Stimulated activated CD8-positive, alpha-beta memory T cell treated with anti-CD3 and anti-CD28 coated beads, Interleukin-15, amount 100 ng/mL, for 4 hours (primary cell): ENCODE results near the gene UNC5A.

ENCODE experiments used
- DNase-seq, 2 donors: peaks; one replicate each; pipeline ENCODE4 v3.0.0-alpha.2; 2020; ENCODE audit warnings: low read depth in 2 of 2

The UNC5A gene

GRCh38 chr5:176821441-176821840 is 11.1 kb downstream of the UNC5A start:
- no peak for DNase-seq

- no peak for DNase-seq
Measured at GRCh38 chr5:176822041-176822792, 11.9 kb downstream of the UNC5A start.

- no peak for DNase-seq
Measured at GRCh38 chr5:176822793-176823481, 12.6 kb downstream of the UNC5A start.

GRCh38 chr5:176823869-176824412 is 13.6 kb downstream of the UNC5A start:
- DNase-seq = no peak

- DNase-seq = no peak
Measured at GRCh38 chr5:176824604-176825003, 14.2 kb downstream of the UNC5A start.

- no peak for DNase-seq
Measured at GRCh38 chr5:176825234-176825633, 14.9 kb downstream of the UNC5A start.

GRCh38 chr5:176825957-176826356 is 15.6 kb downstream of the UNC5A start:
- DNase-seq = no peak

GRCh38 chr5:176827736-176828414 is 17.5 kb downstream of the UNC5A start:
- DNase-seq = no peak

- no peak for DNase-seq
Measured at GRCh38 chr5:176829320-176829719, 19.0 kb downstream of the UNC5A start.

GRCh38 chr5:176830422-176830994 is 20.1 kb downstream of the UNC5A start:
- no peak for DNase-seq

- no peak for DNase-seq
Measured at GRCh38 chr5:176830995-176831423, 20.6 kb downstream of the UNC5A start.

GRCh38 chr5:176831425-176831824 is 21.1 kb downstream of the UNC5A start:
- DNase-seq = no peak

- no peak for DNase-seq
Measured at GRCh38 chr5:176832162-176832561, 21.8 kb downstream of the UNC5A start.

- no peak for DNase-seq
Measured at GRCh38 chr5:176833286-176833685, 22.9 kb downstream of the UNC5A start.

GRCh38 chr5:176835918-176836317 is 25.6 kb downstream of the UNC5A start:
- DNase-seq = no peak

- no peak for DNase-seq
Measured at GRCh38 chr5:176836811-176837706, 26.7 kb downstream of the UNC5A start.

- peak; percentile 14 to 19 for DNase-seq
Measured at GRCh38 chr5:176837707-176838115, 27.4 kb downstream of the UNC5A start.

- DNase-seq = no peak
Measured at GRCh38 chr5:176843673-176844072, 33.3 kb downstream of the UNC5A start.

GRCh38 chr5:176844281-176844680 is 33.9 kb downstream of the UNC5A start:
- no peak for DNase-seq

GRCh38 chr5:176844706-176845391 is 34.5 kb downstream of the UNC5A start:
- no peak for DNase-seq

- DNase-seq = no peak
Measured at GRCh38 chr5:176845392-176845713, 35.0 kb downstream of the UNC5A start.
